GM18511 (cell line): ENCODE results near the gene WDHD1.
"Not testable (repeated sequence)": the region's sequence is repeated elsewhere in the genome, so short reads cannot be mapped to it uniquely, and the experiment has no call there.

Source experiments
- ATAC-seq: cut with Tn5 transposase; IDR thresholded peaks from one replicate; pipeline ENCODE4 v1.9.1; 2021; ENCODE audit warnings: mild to moderate bottlenecking, moderate library complexity; ENCODE audit not compliant: unreplicated experiment

The WDHD1 gene, protein sequence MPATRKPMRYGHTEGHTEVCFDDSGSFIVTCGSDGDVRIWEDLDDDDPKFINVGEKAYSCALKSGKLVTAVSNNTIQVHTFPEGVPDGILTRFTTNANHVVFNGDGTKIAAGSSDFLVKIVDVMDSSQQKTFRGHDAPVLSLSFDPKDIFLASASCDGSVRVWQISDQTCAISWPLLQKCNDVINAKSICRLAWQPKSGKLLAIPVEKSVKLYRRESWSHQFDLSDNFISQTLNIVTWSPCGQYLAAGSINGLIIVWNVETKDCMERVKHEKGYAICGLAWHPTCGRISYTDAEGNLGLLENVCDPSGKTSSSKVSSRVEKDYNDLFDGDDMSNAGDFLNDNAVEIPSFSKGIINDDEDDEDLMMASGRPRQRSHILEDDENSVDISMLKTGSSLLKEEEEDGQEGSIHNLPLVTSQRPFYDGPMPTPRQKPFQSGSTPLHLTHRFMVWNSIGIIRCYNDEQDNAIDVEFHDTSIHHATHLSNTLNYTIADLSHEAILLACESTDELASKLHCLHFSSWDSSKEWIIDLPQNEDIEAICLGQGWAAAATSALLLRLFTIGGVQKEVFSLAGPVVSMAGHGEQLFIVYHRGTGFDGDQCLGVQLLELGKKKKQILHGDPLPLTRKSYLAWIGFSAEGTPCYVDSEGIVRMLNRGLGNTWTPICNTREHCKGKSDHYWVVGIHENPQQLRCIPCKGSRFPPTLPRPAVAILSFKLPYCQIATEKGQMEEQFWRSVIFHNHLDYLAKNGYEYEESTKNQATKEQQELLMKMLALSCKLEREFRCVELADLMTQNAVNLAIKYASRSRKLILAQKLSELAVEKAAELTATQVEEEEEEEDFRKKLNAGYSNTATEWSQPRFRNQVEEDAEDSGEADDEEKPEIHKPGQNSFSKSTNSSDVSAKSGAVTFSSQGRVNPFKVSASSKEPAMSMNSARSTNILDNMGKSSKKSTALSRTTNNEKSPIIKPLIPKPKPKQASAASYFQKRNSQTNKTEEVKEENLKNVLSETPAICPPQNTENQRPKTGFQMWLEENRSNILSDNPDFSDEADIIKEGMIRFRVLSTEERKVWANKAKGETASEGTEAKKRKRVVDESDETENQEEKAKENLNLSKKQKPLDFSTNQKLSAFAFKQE

GRCh38 chr14:55026793-55027561, at the start of gene WDHD1, which contains the start of gene SOCS4:
Gene WDHD1, minus strand, starts transcription at chr14:55027099. Its CDS starts 312 bp downstream, at chr14:55026787.
Gene SOCS4, plus strand, starts transcription at chr14:55027236. Its CDS starts 15,806 bp downstream, at chr14:55043042.
- peak; percentile 91 for ATAC-seq

GRCh38 chr14:55075628-55076175, 48.8 kb upstream of the WDHD1 start:
- ATAC-seq = no peak

DNA sequence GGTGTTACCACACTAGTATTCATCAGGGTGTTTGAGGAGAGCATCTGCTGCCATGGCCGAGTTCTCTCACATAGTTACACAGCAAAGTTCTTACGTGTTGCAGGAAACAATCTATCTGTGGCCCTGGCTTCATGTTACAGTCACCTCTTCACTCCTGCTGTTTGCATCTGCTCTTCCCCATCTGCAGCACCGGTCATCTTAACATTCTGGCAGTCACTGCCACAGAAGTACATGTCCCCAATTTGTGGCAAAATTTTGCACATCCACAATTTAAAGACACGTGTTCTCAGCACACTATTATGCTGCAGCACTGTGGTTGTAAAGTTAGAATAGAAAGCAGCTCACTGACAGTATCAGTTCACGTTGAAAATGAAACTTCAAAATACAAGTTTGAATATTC, 47.8 kb upstream of the WDHD1 start:
- peak; percentile 51 for ATAC-seq

- no peak for ATAC-seq
Measured at GRCh38 chr14:55073856-55074255, 47.0 kb upstream of the WDHD1 start.

DNA sequence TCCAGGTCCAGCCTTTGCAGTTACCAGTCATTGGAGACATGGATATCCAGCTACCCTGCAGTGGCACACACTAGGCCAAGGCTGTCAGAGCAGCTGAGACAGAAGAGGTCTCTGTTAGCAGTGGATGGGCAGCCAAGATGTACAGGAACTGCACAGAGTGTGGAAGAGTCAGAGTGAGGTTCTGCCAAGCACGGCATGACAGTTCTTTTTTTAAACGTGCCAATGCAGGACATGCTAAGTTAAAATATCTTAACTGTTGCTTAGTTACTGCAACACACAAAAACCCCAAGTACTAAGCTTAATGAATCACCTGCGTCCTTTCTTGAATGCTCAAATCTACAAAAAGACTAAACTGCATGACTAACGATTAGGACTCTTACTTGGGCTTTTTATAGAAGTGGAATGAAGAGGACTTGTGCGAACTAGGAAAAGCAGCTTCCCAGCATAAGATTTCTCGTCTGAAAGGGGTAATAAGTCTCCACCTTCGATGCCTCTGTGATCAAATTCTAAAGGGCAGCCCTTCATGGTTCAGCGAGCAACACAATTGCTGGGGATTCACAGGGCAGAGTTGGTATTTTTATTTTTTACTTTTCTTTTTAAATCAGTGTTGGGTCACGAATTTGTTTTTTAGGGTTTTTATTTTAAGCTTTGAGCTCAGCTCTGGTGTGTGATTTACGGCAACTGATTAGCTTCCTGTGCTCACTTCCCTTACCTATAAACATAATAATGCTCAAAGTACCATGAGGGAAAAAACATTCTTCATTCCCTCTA, 45.2 kb upstream of the WDHD1 start:
- ATAC-seq = peak; percentile 51

DNA sequence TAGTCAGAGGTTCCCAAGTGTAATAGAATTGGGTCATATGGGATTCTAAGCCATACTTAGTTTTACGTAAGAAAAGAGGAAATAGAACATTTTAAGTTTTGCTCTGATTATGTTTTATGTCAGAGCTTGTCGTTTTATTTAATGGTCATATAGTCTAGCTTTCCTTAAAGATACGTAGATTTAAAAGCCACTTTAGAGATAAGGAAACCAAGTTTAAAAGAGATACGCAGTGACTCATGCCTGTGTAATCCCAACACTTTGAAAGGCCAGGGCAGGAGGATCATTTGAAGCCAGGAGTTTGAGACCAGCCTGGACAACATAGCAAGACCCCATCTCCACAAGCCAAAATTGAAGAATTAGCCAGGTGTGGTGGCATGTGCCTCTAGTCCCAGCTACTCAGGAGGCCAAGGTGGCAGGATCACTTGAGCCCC, 44.1 kb upstream of the WDHD1 start:
- no peak for ATAC-seq

GRCh38 chr14:55066223-55066622, 39.3 kb upstream of the WDHD1 start:
- ATAC-seq = no peak

GRCh38 chr14:55065411-55065810, 38.5 kb upstream of the WDHD1 start:
- ATAC-seq = no peak

- not testable (repeated sequence) for ATAC-seq
Measured at GRCh38 chr14:55064896-55065295, 38.0 kb upstream of the WDHD1 start.

DNA sequence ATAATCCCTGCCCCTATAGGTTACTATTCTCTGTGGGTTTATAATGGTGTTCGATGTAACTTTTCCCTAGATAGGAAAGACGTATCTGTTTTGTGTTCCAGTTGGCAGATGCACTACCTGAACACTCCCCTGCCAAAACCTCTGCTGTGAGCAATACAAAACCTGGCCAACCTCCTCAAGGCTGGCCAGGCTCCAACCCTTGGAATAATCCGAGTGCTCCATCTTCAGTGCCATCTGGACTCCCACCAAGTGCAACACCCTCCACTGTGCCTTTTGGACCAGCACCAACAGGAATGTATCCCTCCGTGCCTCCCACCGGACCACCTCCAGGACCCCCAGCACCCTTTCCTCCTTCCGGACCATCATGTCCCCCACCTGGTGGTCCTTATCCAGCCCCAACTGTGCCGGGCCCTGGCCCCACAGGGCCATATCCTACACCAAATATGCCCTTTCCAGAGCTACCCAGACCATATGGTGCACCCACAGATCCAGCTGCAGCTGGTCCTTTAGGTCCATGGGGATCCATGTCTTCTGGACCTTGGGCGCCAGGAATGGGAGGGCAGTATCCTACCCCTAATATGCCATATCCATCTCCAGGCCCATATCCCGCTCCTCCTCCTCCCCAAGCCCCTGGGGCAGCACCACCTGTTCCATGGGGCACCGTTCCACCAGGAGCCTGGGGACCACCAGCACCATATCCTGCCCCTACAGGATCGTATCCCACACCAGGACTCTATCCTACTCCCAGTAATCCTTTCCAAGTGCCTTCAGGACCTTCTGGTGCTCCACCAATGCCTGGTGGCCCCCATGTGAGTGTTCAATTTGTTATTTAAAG, 35.8 kb upstream of the WDHD1 start:
- no peak for ATAC-seq

DNA sequence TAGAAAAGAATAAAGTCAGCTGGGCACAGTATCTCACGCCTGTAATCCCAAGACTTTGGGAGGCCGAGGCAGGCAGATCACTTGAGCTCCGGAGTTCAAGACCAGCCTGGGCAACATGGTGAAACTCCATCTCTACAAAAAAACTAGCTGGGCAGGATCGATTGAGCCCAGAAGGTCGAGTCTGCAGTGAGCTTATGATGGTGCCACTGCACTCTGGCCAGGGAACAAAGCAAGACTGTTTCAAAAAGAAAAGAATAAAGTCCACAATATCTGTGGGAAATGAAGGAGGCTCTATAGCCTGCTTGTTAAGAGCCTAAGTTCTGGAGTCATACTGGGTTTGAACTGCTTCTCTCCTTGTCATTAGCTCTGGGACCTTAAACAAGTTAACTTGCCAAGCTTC, 32.4 kb upstream of the WDHD1 start:
- no peak for ATAC-seq

DNA sequence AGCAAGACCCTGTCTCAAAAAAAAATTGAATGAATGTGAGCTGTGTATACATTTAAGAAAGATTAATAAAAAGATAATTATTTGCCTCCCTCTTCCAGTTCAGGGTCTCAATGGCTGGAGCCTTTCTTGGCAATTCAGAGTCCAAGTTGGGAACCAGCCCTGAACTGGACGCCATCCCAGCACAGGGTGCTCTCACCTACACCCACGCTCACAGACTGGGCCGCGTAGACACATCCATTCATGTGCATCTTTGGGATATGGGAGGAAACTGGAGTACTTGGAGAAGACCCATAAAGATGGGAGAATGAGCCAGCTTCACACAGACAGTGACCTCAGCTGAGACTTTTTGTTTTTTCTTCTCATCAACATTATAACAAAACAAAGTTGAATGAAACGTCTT, 31.0 kb upstream of the WDHD1 start:
- no peak for ATAC-seq

DNA sequence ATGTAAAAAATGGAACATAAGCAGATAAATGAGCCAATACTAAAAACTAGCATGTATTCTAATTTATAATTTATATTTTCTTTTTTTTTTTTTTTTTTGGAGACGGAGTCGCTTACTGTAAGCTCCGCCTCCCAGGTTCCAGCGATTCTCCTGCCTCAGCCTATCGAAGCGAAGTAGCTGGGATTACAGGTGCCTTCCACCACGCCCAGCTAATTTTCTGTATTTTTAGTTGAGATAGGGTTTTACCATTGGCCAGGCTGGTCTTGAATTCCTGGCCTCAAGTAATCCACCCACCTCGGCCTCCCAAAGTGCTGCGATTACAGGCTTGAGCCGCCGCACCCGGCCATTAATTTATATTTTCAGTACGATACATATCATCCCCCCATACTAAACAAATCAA, 27.2 kb upstream of the WDHD1 start:
- ATAC-seq = no peak

GRCh38 chr14:55053500-55053899, 26.6 kb upstream of the WDHD1 start:
- ATAC-seq = no peak

DNA sequence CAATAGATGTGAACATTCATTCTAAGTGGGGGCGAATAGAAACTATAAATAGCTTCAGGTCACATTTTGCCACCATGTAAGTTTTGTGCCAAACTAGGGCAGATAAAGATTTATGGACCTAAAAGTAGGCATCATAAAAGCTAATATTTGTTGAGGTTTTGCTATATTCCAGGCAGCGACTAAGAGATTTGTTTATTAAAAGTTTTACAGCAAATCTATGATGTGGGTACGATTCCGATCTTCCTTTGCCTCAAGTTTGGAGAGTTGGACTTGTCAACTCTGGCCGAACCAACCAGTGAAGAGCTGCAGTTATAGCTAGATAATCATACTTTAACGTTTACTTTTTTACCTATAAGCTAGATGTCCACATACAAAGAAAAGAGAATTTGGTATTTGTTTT, 26.1 kb upstream of the WDHD1 start:
- ATAC-seq = no peak

GRCh38 chr14:55052269-55052930, 25.5 kb upstream of the WDHD1 start:
- ATAC-seq = peak; percentile 12

- peak; percentile 91 for ATAC-seq
Measured at GRCh38 chr14:55051423-55052268, 24.7 kb upstream of the WDHD1 start, which contains the start of gene MAPK1IP1L. Gene MAPK1IP1L, plus strand, starts transcription at chr14:55051647. Its CDS starts 10,037 bp downstream, at chr14:55061684.
